ENCODE results near the gene MED25. TPM values are rescaled to one million over a fixed set of nuclear protein-coding genes. Genes with fewer than 3 reads are reported as not detected.

The MED25 gene
- total and polyA plus RNA-seq, 9 donors = 30.3 to 89.9 (median 67.4) TPM

DNA sequence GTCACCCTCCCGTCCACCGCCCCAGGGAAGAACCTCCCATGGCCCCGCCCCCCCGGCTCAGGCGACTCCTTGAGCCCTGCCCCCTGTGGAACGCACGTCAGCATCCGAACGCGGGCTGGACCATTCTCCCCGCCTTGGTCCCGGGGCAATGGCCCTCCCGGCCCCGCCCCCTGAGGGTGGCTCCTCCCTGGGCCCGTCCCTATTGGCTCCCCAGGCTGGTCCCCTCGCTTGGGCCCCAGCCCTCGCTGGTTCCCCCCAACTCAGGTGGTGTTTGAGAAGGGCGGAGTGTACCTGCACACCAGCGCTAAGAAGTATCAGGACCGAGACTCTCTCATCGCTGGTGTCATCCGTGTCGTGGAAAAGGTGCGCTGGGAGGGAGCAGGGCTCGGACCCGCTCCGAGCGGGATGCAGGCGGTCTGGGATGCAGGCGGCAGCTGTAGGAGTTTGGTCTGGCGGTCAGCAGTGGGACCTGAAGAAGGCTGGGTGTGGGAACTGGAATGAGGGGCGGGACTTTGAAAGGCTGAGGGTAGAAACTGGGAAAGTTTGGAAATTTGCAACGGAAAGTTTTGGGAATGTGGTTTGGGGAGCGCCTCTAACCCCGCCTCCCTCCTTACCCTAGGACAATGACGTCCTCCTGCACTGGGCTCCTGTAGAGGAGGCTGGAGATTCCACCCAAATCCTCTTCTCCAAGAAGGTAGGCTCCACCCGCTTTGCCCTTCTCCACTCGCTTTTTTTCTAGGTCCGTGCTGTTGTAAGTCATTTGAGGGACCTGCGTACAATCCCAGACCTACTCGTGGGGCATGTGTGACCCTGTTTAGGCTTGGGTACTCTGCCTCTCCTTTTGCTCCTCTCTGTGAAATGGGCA is 60.0 kb downstream of the MED25 start:
- Histone ChIP-seq H3K4me1 (ENCODE audit: insufficient read depth) (no peaks in the 10 kb centered on the region), H3K27me3 (no peaks in the 10 kb centered on the region), H3K27ac (peak overlapping the region; percentile 97 to 99), H3K36me3 (no peaks in the 10 kb centered on the region), H3K4me3 (peak overlapping the region; percentile 84), H3K9me3 (no peaks in the 10 kb centered on the region)
- peak; percentile 98 to 99 (median 99) for DNase-seq
- TF ChIP-seq, protein P1, sequence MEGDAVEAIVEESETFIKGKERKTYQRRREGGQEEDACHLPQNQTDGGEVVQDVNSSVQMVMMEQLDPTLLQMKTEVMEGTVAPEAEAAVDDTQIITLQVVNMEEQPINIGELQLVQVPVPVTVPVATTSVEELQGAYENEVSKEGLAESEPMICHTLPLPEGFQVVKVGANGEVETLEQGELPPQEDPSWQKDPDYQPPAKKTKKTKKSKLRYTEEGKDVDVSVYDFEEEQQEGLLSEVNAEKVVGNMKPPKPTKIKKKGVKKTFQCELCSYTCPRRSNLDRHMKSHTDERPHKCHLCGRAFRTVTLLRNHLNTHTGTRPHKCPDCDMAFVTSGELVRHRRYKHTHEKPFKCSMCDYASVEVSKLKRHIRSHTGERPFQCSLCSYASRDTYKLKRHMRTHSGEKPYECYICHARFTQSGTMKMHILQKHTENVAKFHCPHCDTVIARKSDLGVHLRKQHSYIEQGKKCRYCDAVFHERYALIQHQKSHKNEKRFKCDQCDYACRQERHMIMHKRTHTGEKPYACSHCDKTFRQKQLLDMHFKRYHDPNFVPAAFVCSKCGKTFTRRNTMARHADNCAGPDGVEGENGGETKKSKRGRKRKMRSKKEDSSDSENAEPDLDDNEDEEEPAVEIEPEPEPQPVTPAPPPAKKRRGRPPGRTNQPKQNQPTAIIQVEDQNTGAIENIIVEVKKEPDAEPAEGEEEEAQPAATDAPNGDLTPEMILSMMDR (IDR thresholded peaks at IDR 0.05) = no peak
- TF ChIP-seq POLR2A (IDR thresholded peaks at IDR 0.05) (no peak), EP300 (IDR thresholded peaks at IDR 0.05) (no peak)
- intact Hi-C loops (cut with DNase I) = loop anchor here in 1 of 4 donors (2.0 kb wide), 1 partner anchor 51 kb away; the partner anchor contains the start of genes ATF5 and NUP62
- 4 to 7% (median 6%) methylated on average over 40 to 41 of the region's 41 CpGs for WGBS, 3 donors

DNA sequence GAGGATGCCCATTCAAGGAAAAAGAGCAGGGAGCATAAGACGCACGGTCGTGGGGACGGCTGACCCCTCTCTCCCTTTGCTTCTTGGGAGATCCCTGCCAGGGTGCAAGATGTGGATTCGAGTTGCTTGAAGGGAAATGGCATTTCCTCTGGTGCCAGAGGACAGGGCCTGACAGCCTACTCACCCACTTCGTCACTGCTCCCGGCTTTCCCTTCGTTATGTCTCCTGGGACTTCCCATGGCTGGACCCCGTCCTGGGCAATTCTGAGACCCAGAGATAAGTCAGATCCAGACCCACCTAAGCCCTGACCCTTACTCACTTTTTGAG is 60.6 kb downstream of the MED25 start:
- H3K4me1 ChIP-seq (ENCODE audit: insufficient read depth) = no peaks in the 10 kb centered on the region
- TF ChIP-seq, protein P1 (IDR thresholded peaks at IDR 0.05) = no peak
- TF ChIP-seq POLR2A (IDR thresholded peaks at IDR 0.05) = no peak
- no peaks in the 10 kb centered on the region for H3K9me3 ChIP-seq
- WGBS, 3 donors = 76 to 79% (median 77%) methylated on average over 9 of the region's 9 CpGs
- DNase-seq = peak in 4 of 5 donors; percentile 43 to 53 (median 46)
- H3K4me3 ChIP-seq = peak overlapping the region; percentile 84
- intact Hi-C loops (cut with DNase I) = loop anchor here in 1 of 4 donors (2.0 kb wide), 1 partner anchor 50 kb away; the partner anchor contains the start of genes ATF5 and NUP62
- peak overlapping the region in 1 of 2 donors; percentile 99 for H3K27ac ChIP-seq
- no peaks in the 10 kb centered on the region for H3K36me3 ChIP-seq
- H3K27me3 ChIP-seq = no peaks in the 10 kb centered on the region

DNA sequence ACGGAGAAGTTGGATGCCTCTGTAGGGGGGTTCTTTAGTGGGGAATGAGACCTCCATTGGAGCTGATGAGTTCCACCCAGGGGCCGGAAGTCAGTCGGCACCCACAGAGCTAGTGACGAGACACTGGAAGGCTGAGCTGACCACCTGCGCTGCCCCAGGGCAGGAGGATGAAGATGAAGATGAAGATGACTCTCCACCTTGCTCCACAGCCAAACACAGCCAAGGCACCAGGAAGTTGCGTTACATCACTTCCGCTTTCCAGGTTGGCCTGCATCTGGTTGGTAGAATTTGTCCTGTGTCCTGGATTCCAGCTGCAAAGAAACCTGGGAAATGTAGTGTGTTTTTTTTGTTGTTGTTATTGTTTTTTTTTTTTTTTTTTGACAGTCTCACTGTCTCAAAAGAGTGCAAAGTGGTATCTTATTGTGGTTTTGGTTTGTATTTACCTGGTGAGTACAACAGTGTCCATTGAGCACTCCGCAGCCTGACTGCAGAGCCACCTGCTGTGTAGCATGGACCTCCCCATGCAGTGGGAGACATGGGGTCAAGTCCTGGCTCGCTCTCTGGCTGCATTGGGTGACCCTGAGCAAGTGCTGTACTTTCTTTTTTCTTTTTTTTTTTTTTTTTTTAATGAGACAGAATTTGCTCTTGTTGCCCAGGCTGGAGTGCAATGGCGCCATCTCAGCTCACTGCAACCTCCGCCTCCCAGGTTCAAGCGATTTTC is 61.3 kb downstream of the MED25 start:
- TF ChIP-seq EP300 (IDR thresholded peaks at IDR 0.05) (no peak), POLR2A (IDR thresholded peaks at IDR 0.05) (no peak)
- TF ChIP-seq, protein P1 (IDR thresholded peaks at IDR 0.05) = no peak
- intact Hi-C loops (cut with DNase I) = loop anchor here in 1 of 4 donors (2.0 kb wide), 1 partner anchor 49 kb away; the partner anchor contains the start of genes ATF5 and NUP62
- Histone ChIP-seq H3K36me3 (no peaks in the 10 kb centered on the region), H3K4me3 (no peak overlapping the region), H3K27ac (no peak overlapping the region), H3K9me3 (no peaks in the 10 kb centered on the region), H3K27me3 (no peaks in the 10 kb centered on the region), H3K4me1 (ENCODE audit: insufficient read depth) (no peaks in the 10 kb centered on the region)
- 92 to 93% (median 93%) methylated on average over 12 of the region's 12 CpGs for WGBS, 3 donors
- peak in 4 of 5 donors; percentile 32 to 45 (median 43) for DNase-seq

DNA sequence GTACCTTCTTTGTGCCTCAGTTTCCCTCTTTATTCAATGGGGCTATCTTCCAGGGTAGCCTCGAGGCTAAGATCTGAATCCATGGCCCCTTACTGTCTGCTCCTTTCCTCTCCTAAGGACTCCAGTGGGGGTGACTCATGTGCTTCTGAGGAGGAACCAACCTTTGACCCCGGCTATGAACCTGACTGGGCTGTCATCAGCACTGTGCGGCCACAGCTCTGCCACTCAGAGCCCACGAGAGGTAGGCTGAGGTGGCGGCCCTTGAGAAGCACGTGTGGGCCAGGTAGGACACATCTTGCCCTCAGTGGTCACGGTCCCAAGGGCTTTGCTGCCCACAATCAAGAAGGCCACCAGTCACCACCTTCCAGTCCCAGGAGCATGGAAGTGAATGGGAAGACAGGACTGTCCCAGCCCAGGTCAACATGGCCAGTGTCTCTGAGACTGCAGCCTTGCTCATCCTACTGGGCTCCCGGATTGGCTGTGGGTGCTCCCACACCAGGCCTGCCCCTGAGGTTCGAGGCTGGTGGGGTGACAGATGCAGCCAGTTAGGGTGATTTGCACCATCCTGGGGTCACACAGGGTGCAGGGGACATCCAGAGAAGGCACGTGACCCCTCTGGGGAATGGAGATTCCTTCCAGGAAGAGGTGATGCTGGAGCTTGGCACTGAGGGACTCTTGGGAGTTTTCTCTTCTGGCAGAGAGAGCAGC is 62.2 kb downstream of the MED25 start:
- H3K4me3 ChIP-seq = no peak overlapping the region
- intact Hi-C loops (cut with DNase I) = loop anchor here in 1 of 4 donors (5.0 kb wide), 1 partner anchor 133 kb away; no protein-coding TSS in a partner anchor
- TF ChIP-seq, protein P1 (IDR thresholded peaks at IDR 0.05) = no peak
- TF ChIP-seq POLR2A (IDR thresholded peaks at IDR 0.05) = no peak
- TF ChIP-seq EP300 (IDR thresholded peaks at IDR 0.05) = no peak
- H3K27ac ChIP-seq = no peak overlapping the region
- H3K9me3 ChIP-seq = no peaks in the 10 kb centered on the region
- H3K4me1 ChIP-seq (ENCODE audit: insufficient read depth) = no peaks in the 10 kb centered on the region
- H3K36me3 ChIP-seq = no peaks in the 10 kb centered on the region
- WGBS, 3 donors = 87 to 93% (median 87%) methylated on average over 10 of the region's 10 CpGs
- H3K27me3 ChIP-seq = no peaks in the 10 kb centered on the region
- DNase-seq = peak in 1 of 5 donors; percentile 34
